Nephron (organoid): ENCODE results near the gene ABCC6.
"Not testable (repeated sequence)": the region's sequence is repeated elsewhere in the genome, so short reads cannot be mapped to it uniquely, and the experiment has no call there.

Experiments used
- H3K27ac Mint-ChIP-seq, 3 experiments: 2 replicates each; pipeline ENCODE4 v1.8.0; 2020; ENCODE audit warnings: mixed read lengths in 3 of 3, mild to moderate bottlenecking in 2 of 3, moderate library complexity in 1 of 3
- H3K27me3 Mint-ChIP-seq: 2 replicates; pipeline ENCODE4 v1.8.0; 2021; ENCODE audit warnings: low read depth, mild to moderate bottlenecking, moderate library complexity, mixed read lengths
- H3K36me3 Mint-ChIP-seq: 2 replicates; pipeline ENCODE4 v1.8.0; 2020; ENCODE audit warnings: low read depth, mixed read lengths
- H3K4me1 Mint-ChIP-seq: 2 replicates; pipeline ENCODE4 v1.8.0; 2020; ENCODE audit warnings: mixed read lengths
- H3K4me3 Mint-ChIP-seq, 3 experiments: 2 replicates each; pipeline ENCODE4 v1.8.0; 2020; ENCODE audit warnings: mild to moderate bottlenecking in 3 of 3, mixed read lengths in 3 of 3, moderate library complexity in 2 of 3
- H3K9me3 Mint-ChIP-seq: 2 replicates; pipeline ENCODE4 v1.8.0; 2020; ENCODE audit warnings: mixed read lengths
- TF ChIP-seq, protein P1 (sequence below), 3 experiments: fragments of 200-600 bp; sonication (generic); IDR thresholded peaks; one replicate each; pipeline ENCODE4 v1.5.0; 2021; ENCODE audit warnings: antibody characterized with exemption in 3 of 3; ENCODE audit not compliant: unreplicated experiment in 3 of 3

The ABCC6 gene

DNA sequence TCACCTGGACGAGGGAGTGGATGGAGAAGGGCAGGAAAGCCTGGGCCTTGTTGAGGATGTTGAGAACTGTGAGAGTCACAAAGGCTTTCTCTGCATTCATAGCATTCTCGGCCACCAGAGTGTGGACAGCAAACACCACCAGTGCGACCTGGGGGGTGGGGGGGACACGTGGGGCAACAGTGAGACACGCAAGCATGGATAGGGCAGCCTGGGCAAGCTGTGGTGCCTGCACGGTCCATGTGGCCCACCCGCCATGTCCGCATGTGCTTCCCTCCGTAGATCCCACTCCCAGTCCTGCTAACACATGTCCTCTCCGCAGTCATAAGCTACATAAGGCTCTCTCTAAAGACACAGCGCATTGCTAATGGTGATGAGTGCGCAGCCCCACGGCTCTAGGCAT, 34.5 kb downstream of the ABCC6 start:
- H3K9me3 Mint-ChIP-seq, result no peaks in the 10 kb centered on the region
- peaks cover 3% of the 10 kb centered on the region for H3K27me3 Mint-ChIP-seq
- TF ChIP-seq, protein P1, sequence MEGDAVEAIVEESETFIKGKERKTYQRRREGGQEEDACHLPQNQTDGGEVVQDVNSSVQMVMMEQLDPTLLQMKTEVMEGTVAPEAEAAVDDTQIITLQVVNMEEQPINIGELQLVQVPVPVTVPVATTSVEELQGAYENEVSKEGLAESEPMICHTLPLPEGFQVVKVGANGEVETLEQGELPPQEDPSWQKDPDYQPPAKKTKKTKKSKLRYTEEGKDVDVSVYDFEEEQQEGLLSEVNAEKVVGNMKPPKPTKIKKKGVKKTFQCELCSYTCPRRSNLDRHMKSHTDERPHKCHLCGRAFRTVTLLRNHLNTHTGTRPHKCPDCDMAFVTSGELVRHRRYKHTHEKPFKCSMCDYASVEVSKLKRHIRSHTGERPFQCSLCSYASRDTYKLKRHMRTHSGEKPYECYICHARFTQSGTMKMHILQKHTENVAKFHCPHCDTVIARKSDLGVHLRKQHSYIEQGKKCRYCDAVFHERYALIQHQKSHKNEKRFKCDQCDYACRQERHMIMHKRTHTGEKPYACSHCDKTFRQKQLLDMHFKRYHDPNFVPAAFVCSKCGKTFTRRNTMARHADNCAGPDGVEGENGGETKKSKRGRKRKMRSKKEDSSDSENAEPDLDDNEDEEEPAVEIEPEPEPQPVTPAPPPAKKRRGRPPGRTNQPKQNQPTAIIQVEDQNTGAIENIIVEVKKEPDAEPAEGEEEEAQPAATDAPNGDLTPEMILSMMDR (IDR thresholded peaks at IDR 0.05; ENCODE audit: unreplicated experiment in 3 of 3), result no peak
- no peaks in the 10 kb centered on the region for H3K36me3 Mint-ChIP-seq
- H3K4me1 Mint-ChIP-seq, result no peaks in the 10 kb centered on the region
- no peak overlapping the region for H3K4me3 Mint-ChIP-seq
- H3K27ac Mint-ChIP-seq, result no peak overlapping the region

DNA sequence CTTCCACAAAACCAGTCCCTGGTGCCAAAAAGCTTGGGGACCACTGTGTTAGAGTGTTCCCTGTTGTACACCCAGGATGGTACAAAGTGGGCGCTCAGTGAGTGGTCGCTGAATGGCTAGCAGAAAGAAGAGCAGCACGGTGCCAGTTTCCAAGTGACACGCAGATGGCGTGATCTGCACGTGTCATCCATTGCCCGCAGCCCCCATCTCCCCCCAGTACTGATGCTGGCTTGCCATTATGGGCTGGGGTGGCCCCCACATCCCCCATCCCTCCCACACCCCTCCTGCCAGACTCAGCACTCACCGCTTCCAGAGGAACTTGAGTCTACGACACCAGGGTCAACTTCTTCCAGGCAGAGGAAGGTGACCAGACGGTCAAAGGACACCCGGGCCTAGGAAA, 36.5 kb downstream of the ABCC6 start:
- no peaks in the 10 kb centered on the region for H3K4me1 Mint-ChIP-seq
- no peaks in the 10 kb centered on the region for H3K36me3 Mint-ChIP-seq
- no peaks in the 10 kb centered on the region for H3K9me3 Mint-ChIP-seq
- H3K27ac Mint-ChIP-seq, result no peak overlapping the region
- peaks cover 3% of the 10 kb centered on the region for H3K27me3 Mint-ChIP-seq
- TF ChIP-seq, protein P1 (IDR thresholded peaks at IDR 0.05; ENCODE audit: unreplicated experiment in 3 of 3), result no peak
- no peak overlapping the region for H3K4me3 Mint-ChIP-seq

DNA sequence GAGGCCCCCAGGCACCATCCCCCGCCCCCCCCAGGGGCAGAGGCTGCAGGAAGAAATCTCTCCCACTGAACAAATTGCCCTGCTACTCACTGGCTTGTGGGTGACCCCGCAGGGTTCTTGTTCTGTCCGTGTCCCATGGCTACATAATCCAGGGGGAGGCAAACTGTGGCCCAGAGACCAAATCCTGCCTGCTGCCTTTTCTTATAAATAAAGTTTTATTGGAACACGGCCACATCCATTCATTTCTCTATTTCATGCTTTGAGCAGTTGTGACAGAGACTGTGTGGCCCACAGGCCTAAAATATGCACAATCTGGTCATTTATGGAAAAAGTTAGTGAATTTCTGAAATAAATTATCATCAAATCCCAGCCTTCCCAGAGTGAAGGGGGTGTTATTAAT, 38.2 kb downstream of the ABCC6 start:
- Mint-ChIP-seq H3K9me3 (peaks cover 2% of the 10 kb centered on the region), H3K4me3 (no peak overlapping the region), H3K27me3 (peaks cover 3% of the 10 kb centered on the region), H3K4me1 (no peaks in the 10 kb centered on the region), H3K27ac (no peak overlapping the region), H3K36me3 (peaks cover 5% of the 10 kb centered on the region)
- TF ChIP-seq, protein P1 (IDR thresholded peaks at IDR 0.05; ENCODE audit: unreplicated experiment in 3 of 3), result no peak

DNA sequence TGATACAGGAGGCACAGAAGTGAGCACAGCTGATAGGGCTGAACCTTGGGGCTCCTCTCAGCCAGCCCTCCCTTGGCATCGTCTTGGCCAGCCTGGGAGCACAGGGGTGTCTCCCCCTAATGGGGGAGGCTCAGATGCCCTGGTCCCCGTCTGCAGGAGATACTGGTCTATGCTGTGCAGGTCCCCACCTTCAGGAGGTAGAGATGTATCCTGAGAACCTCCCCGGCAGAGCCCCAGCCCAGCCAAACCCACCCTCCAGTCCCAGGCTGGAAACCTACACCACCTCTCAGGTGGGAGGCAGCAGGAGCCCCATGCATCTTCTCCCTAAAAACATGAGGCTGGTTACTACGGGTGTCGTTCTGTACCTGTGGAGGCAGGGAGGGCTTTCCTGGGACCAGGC, 38.7 kb downstream of the ABCC6 start:
- H3K4me1 Mint-ChIP-seq, result no peaks in the 10 kb centered on the region
- H3K9me3 Mint-ChIP-seq, result peaks cover 3% of the 10 kb centered on the region
- H3K27me3 Mint-ChIP-seq, result peaks cover 3% of the 10 kb centered on the region
- H3K27ac Mint-ChIP-seq, result no peak overlapping the region
- TF ChIP-seq, protein P1 (IDR thresholded peaks at IDR 0.05; ENCODE audit: unreplicated experiment in 3 of 3), result no peak
- H3K4me3 Mint-ChIP-seq, result no peak overlapping the region
- H3K36me3 Mint-ChIP-seq, result peaks cover 8% of the 10 kb centered on the region

DNA sequence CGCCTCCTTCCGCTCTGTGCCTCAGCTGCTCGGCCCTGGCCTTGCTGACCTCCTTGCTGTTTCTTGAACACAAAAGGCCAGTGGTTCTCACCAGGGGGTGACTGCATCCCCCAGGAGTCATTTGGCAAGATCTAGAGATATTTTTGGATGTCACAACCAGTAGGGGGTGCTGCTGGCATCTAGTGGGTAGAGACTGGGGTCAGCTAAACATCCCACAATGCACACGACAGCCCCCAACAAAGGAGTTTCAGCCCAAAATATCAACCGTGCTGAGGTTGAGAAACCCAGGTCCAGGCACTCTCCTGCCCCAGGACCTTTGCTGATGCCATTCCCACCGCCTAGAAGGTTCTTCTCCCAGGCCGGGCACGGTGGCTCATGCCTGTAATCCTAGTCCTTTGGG, 39.7 kb downstream of the ABCC6 start:
- peaks cover 3% of the 10 kb centered on the region for H3K27me3 Mint-ChIP-seq
- H3K36me3 Mint-ChIP-seq, result peaks cover 14% of the 10 kb centered on the region
- peaks cover 3% of the 10 kb centered on the region for H3K9me3 Mint-ChIP-seq
- TF ChIP-seq, protein P1 (IDR thresholded peaks at IDR 0.05; ENCODE audit: unreplicated experiment in 3 of 3), result peak in 1 of 3 experiments; percentile 10
- H3K27ac Mint-ChIP-seq, result no peak overlapping the region
- H3K4me3 Mint-ChIP-seq, result no peak overlapping the region
- H3K4me1 Mint-ChIP-seq, result no peaks in the 10 kb centered on the region

DNA sequence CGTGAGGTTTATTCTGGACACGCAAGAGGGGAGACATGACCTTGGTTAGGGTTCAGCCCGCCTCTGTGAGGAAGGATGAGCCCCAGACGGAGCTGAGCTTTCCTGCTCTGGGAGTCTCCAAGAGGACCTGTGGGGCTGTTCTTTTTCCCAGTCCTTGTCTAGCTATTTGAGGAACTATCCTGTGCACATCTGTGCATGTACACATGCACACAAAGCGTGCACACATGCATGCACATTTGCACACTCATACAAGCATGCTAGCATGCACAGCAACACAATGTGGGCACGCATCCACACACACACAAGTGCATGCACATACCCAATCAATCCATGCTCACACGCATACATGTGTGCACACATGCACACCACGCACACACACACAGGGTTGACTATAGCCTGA, 40.4 kb downstream of the ABCC6 start:
- H3K4me3 Mint-ChIP-seq, result no peak overlapping the region
- TF ChIP-seq, protein P1 (IDR thresholded peaks at IDR 0.05; ENCODE audit: unreplicated experiment in 3 of 3), result no peak
- H3K9me3 Mint-ChIP-seq, result peaks cover 3% of the 10 kb centered on the region
- no peaks in the 10 kb centered on the region for H3K4me1 Mint-ChIP-seq
- peaks cover 3% of the 10 kb centered on the region for H3K27me3 Mint-ChIP-seq
- no peak overlapping the region for H3K27ac Mint-ChIP-seq
- peaks cover 17% of the 10 kb centered on the region for H3K36me3 Mint-ChIP-seq

DNA sequence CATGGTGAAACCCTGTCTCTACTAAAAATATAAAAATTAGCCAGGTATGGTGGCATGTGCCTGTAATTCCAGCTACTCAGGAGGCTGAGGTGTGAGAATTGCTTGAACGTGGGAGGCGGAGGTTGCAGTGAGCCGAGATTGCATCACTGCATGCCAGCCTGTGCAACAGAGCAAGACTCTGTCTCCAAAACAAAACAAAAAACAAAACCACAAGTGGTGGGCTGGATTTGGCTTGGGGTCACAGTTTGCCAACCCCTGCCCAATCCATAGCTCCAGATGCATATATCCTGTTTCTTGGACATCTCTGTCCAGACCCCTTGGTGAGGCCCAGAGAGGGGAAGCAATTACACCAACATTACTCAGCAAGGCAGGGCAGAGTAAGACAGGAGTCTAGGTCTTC, 41.5 kb downstream of the ABCC6 start:
- H3K36me3 Mint-ChIP-seq, result peaks cover 21% of the 10 kb centered on the region
- not testable (repeated sequence) for H3K4me3 Mint-ChIP-seq, H3K9me3 Mint-ChIP-seq, H3K27me3 Mint-ChIP-seq, H3K27ac Mint-ChIP-seq, H3K4me1 Mint-ChIP-seq
